ENCODE measurements around the gene PITX3.

Gene PITX3

DNA sequence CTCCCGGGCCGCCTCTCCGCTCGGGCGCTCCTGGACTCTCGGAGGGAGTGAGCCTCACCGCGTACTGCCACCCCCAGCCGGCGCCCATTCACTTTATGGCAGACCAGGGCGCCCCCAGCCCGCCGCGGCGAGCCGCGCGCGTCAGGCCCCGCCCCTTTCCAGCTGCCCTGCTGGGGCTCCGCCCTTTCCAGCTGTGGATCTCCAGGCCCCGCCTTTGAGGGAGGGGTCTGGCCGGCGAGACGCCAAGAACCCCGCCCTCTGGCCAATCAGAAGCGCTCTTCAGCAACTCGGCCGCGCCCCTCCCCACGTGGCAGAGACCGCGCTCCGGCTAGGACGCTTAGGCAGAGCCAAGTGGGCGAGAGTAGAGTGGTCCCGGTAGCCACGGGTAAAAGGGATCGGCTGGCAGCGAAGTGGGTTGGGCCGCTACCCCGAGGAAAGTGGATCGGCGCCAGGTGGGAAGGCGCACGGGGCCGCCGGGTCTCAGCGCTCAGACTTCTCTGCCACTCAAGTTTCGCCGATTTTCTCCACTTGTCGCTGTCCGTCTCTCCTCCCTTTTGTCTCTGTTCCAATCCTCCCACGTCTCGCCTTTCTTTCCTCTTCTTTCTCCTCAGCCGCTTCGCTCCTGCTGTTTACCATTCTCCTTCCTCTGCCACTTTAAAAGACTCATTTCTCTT is at the start of gene PITX3:
PITX3 (minus strand) TSS at position 69 of the 674 bp plus-strand sequence. CDS start 9,432 bp downstream, outside the sequence.
- DNase-seq = peak; percentile 96 to 98 (median 98)

DNA sequence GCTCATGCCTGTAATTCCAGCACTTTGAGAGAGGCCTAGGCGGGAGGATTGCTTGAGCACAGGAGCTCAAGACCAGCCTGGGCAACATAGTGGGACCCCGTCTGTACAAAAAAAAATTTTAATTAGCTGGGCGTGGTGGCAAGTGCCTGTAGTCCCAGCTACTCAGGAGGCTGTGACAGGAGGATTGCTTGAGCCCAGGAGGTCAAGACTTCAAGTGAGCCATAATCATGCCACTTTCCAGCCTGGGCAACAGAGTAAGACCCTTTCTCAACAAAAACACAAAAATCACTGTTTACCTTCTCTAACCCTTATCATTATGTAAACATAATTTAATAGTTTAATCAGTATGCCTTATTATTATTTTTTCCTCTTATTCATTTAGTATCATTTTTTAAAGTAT is 48.5 kb upstream of the PITX3 start:
- no peak for DNase-seq

DNA sequence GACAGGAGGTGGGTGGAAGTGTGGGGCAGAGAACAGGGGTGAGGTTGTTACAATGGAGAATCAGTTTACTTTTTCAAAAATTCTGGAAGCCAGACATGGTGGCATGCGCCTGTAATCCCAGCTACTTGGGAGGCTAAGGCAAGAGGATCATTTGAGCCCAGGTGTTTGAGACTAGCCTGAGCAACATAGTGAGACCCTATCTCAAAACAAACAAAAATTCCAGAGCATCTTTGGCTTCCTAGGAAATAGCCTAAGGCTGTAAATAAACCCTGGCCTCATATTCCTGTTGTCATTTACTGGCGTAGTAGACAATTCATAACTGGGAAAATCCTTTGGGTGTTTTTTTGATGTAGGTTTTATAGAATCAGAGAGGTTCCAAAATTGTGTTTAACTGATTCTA is 48.0 kb upstream of the PITX3 start:
- DNase-seq = no peak

DNA sequence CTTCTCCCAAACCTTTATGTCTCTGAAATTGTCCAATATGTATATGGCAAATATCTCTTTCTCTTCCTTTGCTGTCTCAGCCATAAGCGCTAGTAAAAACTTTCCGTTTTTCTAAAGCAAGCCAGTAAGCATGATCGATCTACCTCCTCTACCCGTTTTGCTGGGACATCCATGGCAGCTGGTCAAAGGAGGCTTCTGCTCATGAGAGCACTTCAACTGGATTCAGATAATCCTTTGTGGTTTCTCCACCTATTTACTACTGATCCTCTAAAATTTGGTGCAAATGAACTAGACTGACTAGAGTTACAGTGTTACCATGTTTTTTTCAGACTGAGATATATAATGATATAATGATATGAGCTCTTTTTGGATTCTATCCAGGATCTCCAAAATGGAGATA is 46.7 kb upstream of the PITX3 start:
- no peak for DNase-seq

DNA sequence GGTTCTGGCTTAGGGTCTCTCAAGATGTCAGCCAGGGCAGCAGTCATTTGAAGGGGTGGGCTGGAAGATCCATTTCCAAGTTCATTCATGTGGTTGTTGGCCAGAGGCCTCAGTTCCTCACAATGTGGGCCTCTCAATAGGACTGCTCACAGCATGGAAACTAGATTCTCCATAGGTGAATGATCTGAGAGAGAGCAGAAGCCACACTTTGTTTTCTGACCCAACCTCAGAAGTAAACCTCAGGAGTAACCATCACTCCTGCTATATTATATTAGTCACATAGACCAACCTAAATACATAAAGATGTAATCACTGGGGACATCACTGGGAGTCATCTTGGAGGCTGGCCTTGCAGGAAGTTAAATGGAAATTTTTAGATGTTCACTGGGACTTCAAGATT is 46.2 kb upstream of the PITX3 start:
- DNase-seq = no peak

DNA sequence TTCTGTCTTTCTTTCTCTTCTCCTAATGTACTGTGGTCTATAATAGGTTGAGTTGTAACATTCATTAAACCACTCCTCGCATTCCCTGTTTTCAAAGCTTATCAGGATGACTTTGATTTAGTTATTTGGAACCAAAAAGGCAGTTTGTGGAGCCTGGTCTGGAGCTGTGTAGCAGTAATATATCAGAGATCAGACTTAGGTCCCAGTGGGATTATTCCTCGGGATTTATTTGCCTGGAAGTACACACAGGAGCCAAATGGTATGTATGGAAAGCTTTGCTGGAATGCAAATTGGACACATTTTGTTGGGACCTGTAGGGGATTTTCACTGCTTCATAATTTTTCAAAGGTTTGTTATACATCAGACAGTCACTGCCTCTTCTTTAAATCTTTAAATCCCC is 44.9 kb upstream of the PITX3 start:
- DNase-seq = no peak

DNA sequence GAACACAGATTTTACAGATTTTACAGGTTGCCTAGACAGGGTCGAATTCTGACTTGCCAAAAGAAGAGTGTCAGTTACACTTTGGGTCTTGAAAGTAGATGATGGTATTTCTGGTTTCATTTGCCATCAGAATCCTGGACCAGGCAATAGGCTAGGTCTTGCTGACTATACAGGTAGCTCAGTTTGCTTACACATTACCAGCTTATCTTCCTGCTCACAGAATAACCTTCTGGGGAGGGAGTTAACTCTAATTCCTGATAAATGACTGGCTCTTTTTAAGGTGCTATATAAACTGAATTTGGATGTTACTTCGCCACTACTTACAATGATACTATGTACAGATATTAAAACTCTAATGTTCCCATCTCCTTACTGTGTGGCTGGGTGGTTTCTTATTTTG is 43.8 kb upstream of the PITX3 start:
- no peak for DNase-seq

DNA sequence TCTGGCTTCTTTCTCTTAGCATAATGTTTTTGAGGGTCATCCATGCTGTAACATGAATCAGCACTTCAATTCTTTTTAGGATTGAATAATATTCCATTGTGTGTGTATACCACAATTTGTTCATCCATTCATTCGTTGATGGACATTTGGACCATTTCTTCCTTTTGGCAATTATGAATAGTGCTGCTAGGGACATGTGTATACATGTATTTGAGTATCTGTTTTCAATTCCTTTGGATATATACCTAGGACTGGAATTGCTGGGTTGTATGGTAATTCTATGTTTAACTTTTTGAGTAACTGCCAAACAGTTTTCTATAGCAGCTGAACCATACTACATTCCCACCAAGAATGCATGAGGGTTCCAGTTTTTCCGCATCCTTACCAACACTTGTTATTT is 43.2 kb upstream of the PITX3 start:
- DNase-seq = no peak

DNA sequence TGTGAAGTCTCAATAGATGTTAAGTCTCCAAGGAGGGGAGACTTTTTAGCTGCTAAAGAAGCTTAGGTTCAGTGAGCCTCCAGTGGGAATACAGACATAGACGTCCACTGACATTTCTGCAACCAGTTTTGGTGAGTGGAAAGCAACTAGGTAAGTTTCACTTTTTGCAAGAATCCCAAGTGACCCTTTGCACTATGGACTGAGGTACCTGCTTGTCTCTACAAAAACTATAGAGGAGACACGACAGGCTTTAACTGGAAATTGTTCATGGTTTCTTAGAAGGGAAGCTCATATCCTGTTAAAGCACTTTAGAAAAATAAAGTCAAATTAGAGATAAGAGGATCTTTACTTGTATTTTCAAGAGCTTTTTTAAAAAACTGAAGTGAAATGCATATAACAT is 42.6 kb upstream of the PITX3 start:
- DNase-seq = no peak

DNA sequence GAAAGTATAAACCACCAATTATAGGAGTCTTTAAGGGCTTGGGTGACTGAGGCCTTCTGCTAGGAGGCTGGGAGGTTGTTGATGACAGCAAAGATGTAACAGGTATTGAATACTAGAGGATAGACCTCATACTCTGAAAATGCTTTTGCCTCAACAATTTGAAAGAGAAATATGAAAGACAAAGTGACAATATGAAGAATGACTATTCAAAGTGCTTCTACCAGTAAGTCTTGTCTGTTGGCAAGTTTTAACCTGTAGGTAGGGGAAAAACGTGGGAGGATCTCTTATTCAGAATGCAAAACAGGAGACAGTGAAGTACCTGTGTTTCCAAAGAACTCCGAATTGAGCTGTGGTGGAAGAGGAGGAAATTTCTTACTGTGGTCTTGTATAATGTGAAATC is 42.2 kb upstream of the PITX3 start:
- no peak for DNase-seq

DNA sequence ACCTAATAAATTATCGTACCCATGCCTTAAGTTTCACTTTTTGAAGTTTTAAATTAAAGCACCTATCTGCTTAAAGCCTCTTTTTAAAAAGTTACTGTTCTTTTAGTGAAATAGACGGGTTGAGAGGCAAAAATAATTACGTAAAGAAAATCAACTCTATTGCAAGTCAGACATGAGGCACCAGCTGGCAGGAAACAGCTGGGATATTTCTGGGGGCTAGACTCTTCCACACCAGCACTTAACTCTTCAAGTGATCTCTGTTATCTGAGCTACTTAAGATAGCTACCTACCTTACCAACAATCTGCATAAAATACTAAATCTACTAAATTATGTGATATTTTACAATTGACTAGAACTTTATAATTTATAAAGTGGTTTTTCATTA is 39.8 kb upstream of the PITX3 start:
- DNase-seq = no peak

DNA sequence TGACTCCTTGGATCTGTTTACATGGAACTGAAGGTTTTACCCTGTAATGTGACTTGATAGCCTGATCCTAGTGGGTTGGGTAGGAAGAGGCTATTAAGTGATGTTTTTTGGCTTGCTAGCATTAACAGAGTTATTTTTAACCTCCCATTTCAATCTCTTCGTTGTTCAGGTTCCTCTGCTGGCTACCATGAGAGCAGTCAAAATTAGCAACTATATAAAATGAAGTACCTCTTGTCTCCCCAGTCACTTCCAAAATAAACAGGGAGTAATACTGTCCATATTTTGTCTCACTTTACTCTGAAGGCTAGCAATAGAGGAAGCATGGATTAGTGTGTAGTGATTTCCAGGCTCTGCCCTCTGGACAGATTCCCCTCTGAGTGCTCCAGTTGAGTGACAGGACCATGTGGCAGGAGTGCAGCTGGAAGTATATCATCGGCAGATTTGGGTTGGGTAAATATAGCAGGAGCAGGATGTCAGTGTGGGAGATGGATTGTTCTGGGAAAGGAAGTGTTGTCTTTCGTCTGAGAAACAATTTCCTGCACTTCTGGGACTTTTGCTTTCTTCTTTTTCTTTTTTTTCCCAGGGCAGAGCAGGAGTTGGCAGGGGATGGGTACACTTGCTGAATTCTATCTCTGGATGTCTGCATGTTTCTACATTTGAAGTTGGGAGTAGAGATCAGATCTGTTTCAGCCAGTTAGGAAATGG is 39.2 kb upstream of the PITX3 start:
- DNase-seq = peak; percentile 33 to 49 (median 43)

DNA sequence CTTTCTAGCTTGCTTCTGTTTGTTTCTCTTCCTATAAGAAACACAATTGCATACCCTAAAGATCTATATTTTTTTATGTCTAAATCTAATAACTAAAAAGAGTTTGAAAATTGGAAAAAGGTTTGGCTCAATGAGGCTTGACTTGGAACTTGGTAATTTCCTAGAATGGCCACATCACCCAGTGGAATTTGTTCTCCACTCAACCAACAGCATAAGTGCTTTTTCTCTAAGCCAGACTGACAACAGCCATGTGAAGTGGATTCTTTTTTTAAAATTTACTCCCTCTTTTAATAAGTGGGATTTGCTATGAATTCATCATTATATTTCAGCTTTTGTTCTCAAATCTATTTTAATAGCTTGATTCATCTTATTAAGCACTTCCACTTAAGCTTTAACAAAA is 37.8 kb upstream of the PITX3 start:
- no peak for DNase-seq

DNA sequence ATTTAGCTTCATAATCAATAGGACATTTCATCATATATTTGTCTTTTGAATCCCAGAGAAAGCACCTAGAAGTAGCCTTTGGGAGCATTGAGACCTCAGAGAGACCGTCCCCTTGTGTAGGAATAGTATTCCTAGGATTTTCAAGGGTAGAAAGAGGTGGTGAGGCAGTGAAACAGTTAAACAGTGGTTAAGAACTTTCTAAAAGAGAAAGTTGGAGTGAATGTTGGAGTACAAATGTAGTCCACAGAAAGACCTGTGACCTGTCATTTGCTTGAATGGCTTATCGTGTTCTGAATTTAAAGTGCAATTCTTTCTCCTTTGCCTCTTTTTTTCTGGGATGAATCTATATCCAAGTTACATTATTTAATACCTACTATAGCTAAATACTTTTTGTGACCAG is 34.0 kb upstream of the PITX3 start:
- DNase-seq = no peak

DNA sequence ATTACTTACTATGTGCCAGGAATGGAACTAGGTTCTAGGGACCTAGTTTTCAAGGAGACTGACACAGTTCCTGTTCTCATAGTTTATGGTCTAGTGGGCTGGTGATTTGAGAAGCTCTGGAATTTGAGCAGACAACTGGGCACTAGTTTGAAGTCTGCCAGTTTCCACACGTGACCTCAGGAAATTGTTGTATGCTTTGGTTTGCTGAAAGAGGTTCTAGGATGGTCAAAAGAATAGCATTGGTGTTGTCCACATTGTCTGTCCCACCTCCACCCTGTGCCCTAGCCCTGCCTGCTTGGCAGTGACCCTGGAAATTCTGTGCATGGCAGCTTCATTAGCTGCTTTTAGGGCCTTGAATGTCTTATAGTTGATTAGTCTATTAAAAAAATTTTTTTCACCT is 32.8 kb upstream of the PITX3 start:
- no peak for DNase-seq

DNA sequence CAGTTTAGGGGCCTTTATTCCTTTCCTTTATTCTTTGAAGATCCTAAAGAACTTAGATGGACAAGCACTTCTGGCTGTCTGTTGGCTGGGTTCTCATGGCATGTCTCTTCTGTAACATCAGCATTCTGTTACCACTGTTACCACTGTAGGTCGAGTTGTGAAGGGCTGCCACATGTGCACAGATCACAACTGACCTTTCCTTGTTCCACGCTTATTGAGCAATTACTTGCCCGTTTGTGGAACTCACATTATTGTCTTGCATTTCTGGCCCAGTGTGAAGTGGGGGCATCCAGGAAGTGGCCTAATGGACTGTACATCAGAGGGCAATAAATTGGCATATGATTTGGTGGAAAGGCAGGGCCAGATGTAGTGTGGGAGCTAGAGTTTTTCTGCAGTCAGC is 27.7 kb upstream of the PITX3 start:
- DNase-seq = peak; percentile 12 to 24 (median 23)

DNA sequence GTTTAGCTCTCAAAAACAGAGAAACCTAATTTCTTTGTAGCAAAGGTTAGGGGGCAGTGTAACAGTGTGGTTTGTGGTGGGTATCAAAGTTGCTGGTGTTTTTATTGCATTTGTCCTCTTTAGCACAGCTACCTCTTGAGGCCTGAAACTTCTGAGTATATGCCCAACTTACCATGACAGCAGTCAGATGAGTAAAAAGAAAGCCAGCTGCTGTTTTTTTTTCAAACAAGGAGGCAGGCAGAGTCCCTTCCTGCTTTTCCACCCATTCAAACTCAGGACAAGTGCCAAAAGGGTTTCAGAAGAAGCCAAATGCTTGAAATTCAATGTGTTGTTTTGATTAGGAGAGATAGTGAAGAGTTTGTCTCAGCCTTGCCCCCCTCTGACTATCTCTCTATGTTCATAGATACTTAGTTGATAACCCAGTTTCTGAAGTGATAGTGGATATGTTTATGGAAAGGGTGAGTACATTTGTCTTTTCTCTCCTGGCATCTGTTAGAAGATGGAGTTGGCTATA is 27.1 kb upstream of the PITX3 start:
- DNase-seq = no peak

DNA sequence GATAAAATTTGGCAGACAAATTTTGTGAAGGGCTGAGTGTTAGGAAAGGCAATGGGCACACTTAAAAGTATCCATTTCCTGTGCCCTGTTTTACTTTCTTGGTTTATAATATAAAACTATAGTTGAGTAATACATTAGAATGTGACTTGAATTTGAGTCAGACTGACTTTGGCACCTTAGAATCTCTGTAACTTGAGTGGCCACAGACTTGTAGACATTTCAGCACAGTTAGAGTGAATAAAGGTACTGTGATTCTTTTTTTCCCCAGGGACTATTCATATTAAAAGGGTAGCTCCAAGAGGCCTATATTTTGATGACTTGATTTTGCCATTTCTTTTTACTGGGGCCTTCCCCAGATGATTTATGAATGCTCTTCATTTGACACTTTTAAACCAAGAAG is 26.4 kb upstream of the PITX3 start:
- no peak for DNase-seq

DNA sequence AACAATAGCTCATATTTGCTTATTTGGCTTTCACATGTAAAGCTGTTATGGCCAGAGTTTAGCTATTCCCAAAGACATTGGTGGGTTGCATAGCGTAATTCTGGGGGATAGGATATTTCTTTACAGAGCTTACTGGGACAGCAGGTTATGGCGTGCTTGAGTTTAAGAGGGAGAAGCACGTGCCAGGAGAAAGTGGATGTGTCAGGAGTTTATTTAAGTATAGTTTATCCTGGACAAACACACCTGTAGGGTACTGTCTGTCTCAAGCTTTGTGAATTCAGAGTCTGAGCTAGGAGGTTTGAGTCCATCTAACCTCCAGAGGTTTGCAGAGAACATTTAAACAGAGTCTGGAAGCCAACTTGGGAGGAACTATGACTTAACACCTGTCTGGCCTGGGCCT is 25.4 kb upstream of the PITX3 start:
- DNase-seq = no peak

DNA sequence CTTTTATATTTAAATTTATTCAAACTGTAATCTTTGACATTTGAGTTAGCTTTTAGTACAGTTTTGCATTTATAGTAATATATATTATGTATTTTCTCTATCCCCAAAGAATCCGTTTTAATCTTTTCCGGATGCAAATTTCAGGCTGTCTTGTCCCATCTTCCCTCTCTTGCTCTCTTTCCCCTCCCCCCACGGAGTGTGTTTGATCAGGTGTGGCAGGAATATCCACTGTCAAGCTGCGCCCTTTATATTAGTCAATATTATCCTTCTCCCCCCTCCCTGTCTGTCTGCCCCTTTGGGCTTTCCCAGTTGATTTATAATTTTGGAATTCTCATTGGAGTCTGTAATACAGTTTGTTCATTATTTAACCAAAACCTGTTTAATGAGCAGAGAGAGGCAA is 23.1 kb upstream of the PITX3 start:
- DNase-seq = no peak

DNA sequence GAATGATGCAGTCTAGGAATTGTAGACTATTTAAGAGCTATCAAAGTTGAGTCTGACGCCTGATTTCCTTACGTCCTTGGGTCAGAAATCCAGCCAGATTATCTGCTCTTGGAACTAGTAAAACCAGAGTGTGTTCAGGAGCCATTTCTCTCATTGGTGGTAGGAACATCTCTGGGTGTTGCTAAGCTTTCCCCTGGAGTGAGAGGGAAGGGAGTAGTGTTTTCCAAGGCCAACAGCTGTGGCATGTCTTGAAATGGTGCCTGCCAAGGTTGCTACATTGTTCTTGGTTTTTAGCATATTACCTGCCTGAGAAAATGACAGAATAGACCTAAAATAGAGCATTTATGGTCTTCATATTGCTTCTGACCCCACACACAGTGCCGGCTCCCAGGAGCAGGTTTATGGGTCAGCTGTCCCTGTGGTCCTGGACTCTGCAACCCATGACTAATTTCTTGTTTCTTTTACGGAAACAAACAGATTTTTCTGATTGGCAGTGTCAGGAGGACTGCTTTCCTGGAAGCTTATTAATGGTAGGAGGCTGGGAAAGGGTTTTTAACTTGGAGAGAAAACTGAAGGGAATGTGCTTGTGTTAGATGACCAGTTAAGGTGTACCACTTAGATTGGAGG is 21.5 kb upstream of the PITX3 start:
- DNase-seq = no peak

DNA sequence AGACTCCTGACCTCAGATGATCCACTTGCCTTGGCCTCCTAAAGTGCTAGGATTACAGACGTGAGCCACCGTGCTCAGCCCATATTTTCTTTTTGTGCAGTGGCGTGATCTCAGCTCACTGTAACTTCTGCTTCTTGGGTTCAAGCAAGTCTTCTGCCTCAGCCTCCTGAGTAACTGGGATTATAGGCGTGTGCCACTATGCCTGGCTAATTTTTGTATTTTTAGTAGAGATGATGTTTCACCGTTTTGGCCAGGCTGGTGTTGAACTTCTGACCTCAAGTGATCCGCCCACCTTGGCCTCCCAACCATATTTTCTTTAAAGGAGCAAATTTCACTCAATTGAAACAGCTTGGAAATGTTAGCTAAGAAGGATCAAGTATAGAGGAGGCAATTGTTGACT is 20.5 kb upstream of the PITX3 start:
- no peak for DNase-seq

DNA sequence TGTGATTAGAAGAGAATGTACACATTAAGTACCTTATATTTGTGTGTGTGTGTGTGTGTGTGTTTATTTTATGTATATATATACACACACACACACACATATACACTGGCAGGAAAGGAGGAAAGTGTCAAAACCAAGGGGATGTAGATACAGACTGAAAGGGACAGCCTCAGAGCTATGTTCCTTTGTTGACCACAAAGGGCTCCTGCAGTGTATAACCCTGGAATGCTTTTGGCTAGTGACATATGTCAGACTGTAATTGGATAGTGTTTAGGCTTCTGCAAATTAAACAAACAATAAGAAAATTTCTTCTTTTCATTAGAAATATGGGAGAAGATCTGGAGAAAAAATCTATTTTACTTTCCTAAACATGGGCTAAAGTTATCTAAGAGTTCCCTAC is 19.9 kb upstream of the PITX3 start:
- DNase-seq = no peak

DNA sequence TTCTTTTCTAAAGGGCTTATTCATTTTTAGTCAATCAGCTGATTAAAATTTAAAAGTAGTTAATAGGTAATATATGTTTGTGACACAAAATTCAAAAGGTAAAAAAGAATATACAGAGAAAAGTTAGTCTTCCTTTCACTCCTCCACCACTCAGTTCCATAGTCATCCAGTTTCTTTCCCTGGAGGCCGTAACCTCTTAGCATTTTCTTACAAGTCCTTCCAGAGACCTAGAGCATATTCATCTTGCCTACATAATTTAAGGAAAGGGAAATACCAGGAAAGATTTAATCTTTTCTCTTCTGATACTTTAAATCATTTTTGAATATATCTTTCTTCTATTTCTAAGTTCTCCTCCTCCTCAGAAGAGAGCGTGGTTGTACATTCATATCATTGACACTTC is 14.1 kb upstream of the PITX3 start:
- DNase-seq = no peak
